MM.1S (cell line): Measurements from ENCODE around the gene LRCH1.

Experiments used
- CTCF ChIP-seq: fragments of 300-600 bp; sonication (generic); IDR thresholded peaks from 2 replicates; pipeline ENCODE4 v1.5.1; 2016; ENCODE audit warnings: antibody characterized with exemption, low read length, mixed read lengths
- EZH2 ChIP-seq: fragments of 300-600 bp; sonication (generic); optimal IDR thresholded peaks from 2 replicates; pipeline ENCODE3; 2017; ENCODE audit warnings: low read depth, mild to moderate bottlenecking, antibody characterized with exemption, low read length, mixed read lengths

- TF ChIP-seq CTCF, result no peak
- TF ChIP-seq EZH2, result no peak
Observed at GRCh38 chr13:46745706-46746105, 192.7 kb downstream of the LRCH1 start.
